ENCODE data around the gene UBC. TPM values are rescaled to one million over a fixed set of nuclear protein-coding genes. Genes with fewer than 3 reads are reported as not detected.

Gene UBC
- total RNA-seq, 3 donors from 2014 or later, result 1,552 to 1,797 (median 1,598) TPM

Other genes starting within 250 kb of the UBC start
- 10 to 100 TPM; 18.4 to 61.3 (median 20.2) TPM for gene SCARB1, start 50.8 kb downstream of the UBC start, total RNA-seq
- 10 to 100 TPM in 2 of 3 donors, 1 to 10 TPM in 1; 9.8 to 17.0 (median 13.8) TPM for gene DHX37, start 74.5 kb upstream of the UBC start, total RNA-seq
- 1 to 10 TPM; 4.3 to 6.7 (median 5.0) TPM for gene BRI3BP, start 79.0 kb upstream of the UBC start, total RNA-seq
- 10 to 100 TPM; 28.8 to 79.0 (median 33.7) TPM for gene AACS, start 150.8 kb upstream of the UBC start, total RNA-seq

All from breast epithelium (tissue), 3 donors.